Activated CD8-positive, alpha-beta memory T cell treated with anti-CD3 and anti-CD28 coated beads, Interleukin-2, amount 50 U/mL, for 24 hours (primary cell): ENCODE measurements around the gene LENEP.
A peak's percentile ranks its signal among the peaks of the same experiment; 100 is the strongest.
"Not testable (repeated sequence)": the region's sequence is repeated elsewhere in the genome, so short reads cannot be mapped to it uniquely, and the experiment has no call there.

ENCODE experiments used
- DNase-seq: peaks from one replicate; pipeline ENCODE4 v3.0.0-alpha.2; 2020; ENCODE audit errors: extremely low read depth

Gene LENEP

GRCh38 chr1:154974808-154975408 lies 18.5 kb upstream of the LENEP start:
- DNase-seq, result peak; percentile 87

GRCh38 chr1:154975409-154976059 lies 17.9 kb upstream of the LENEP start:
- no peak for DNase-seq

- not testable (repeated sequence) for DNase-seq
These were observed 15.6 kb upstream of the LENEP start for GRCh38 chr1:154977762-154978161.

GRCh38 chr1:154978360-154978759 lies 15.0 kb upstream of the LENEP start:
- DNase-seq, result no peak

GRCh38 chr1:154982341-154982740 lies 11.0 kb upstream of the LENEP start:
- no peak for DNase-seq

- peak; percentile 93 for DNase-seq
These were observed 10.3 kb upstream of the LENEP start, which contains the start of gene FLAD1 for GRCh38 chr1:154982897-154983648. TSS of gene FLAD1 (plus strand) at chr1:154983344. CDS start at chr1:154983695, 351 bp downstream.

GRCh38 chr1:154983776-154984466 lies 9.5 kb upstream of the LENEP start:
- no peak for DNase-seq

GRCh38 chr1:154986736-154987135 lies 6.7 kb upstream of the LENEP start:
- not testable (repeated sequence) for DNase-seq

GRCh38 chr1:154987326-154987725 lies 6.1 kb upstream of the LENEP start:
- no peak for DNase-seq

GRCh38 chr1:154988058-154988954 lies 5.1 kb upstream of the LENEP start:
- no peak for DNase-seq

GRCh38 chr1:154989195-154989860 lies 4.1 kb upstream of the LENEP start:
- DNase-seq, result no peak

GRCh38 chr1:154990276-154990675 lies 3.1 kb upstream of the LENEP start:
- no peak for DNase-seq

GRCh38 chr1:154992721-154993571 lies 440 bp upstream of the LENEP start:
- DNase-seq, result no peak

GRCh38 chr1:154994269-154994587 lies 842 bp downstream of the LENEP start:
- DNase-seq, result no peak

GRCh38 chr1:154994591-154994990 lies 1.2 kb downstream of the LENEP start:
- DNase-seq, result no peak

GRCh38 chr1:154995301-154995983 lies 2.1 kb downstream of the LENEP start:
- DNase-seq, result not testable (repeated sequence)

- DNase-seq, result no peak
These were observed 3.7 kb downstream of the LENEP start for GRCh38 chr1:154996966-154997701.

- no peak for DNase-seq
These were observed 4.9 kb downstream of the LENEP start for GRCh38 chr1:154998201-154998780.
